Natural killer cell (primary cell): ENCODE measurements around the gene TRIML2. TPM values are rescaled to one million over a fixed set of nuclear protein-coding genes. Genes with fewer than 3 reads are reported as not detected.

Experiments used
- ATAC-seq, 3 donors: fragments of 150-1000 bp in 2 of 3; fragments of 200-7000 bp in 1 of 3; cut with Tn5 transposase; 1 replicate in 1 of 3; 2 replicates in 2 of 3; pipeline ENCODE4 v1.10.0; 2021; ENCODE audit warnings: mild to moderate bottlenecking in 2 of 3, moderate library complexity in 2 of 3
- DNase-seq, 2 donors: peaks; one replicate each; pipeline versions ENCODE4 v3.0.0 to v3.0.0-alpha.2; 2013 to 2021; ENCODE audit warnings: mixed read lengths in 1 of 2
- H3K27ac ChIP-seq: one replicate; pipeline ENCODE4 v1.5.1; 2013; ENCODE audit warnings: mild to moderate bottlenecking, low read length
- H3K27me3 ChIP-seq: one replicate; pipeline ENCODE4 v1.6.1; 2013; ENCODE audit warnings: low read length; ENCODE audit not compliant: control insufficient read depth, insufficient read depth
- H3K36me3 ChIP-seq: one replicate; pipeline ENCODE4 v1.6.1; 2013; ENCODE audit warnings: low read length; ENCODE audit not compliant: control insufficient read depth, insufficient read depth
- H3K4me1 ChIP-seq: one replicate; pipeline ENCODE4 v1.6.1; 2013; ENCODE audit warnings: low read length; ENCODE audit not compliant: control insufficient read depth, insufficient read depth
- H3K4me3 ChIP-seq: one replicate; pipeline ENCODE4 v1.5.1; 2013; ENCODE audit warnings: low read length
- H3K9me3 ChIP-seq: one replicate; pipeline ENCODE4 v1.6.1; 2013; ENCODE audit warnings: low read length; ENCODE audit not compliant: control insufficient read depth, insufficient read depth
- H3K27ac Mint-ChIP-seq, 2 donors: one replicate each; pipeline ENCODE4 v1.8.0; 2022; ENCODE audit warnings: mild to moderate bottlenecking in 2 of 2, mixed read lengths in 2 of 2, moderate library complexity in 1 of 2
- H3K27me3 Mint-ChIP-seq, 2 donors: one replicate each; pipeline ENCODE4 v1.8.0; 2022; ENCODE audit warnings: low read depth in 2 of 2, mixed read lengths in 2 of 2
- H3K36me3 Mint-ChIP-seq: one replicate; pipeline ENCODE4 v1.8.0; 2022; ENCODE audit warnings: mixed read lengths
- H3K4me1 Mint-ChIP-seq, 2 donors: one replicate each; pipeline ENCODE4 v1.8.0; 2022; ENCODE audit warnings: mixed read lengths in 2 of 2
- H3K4me3 Mint-ChIP-seq: one replicate; pipeline ENCODE4 v1.8.0; 2022; ENCODE audit warnings: mild to moderate bottlenecking, moderate library complexity, mixed read lengths
- H3K9me3 Mint-ChIP-seq, 2 donors: one replicate each; pipeline ENCODE4 v1.8.0; 2022; ENCODE audit warnings: mixed read lengths in 2 of 2
- CTCF ChIP-seq: fragments of 200-600 bp; IDR thresholded peaks from one replicate; pipeline ENCODE4 v1.8.0; 2022; ENCODE audit warnings: antibody characterized with exemption
- WGBS: methylation state at CpG from one replicate; pipeline ENCODE4 v1.1.7; 2013; ENCODE audit warnings: missing lambda C conversion rate; ENCODE audit not compliant: insufficient coverage; 5-methylcytosine and 5-hydroxymethylcytosine counted together
- intact Hi-C: fragments of 100-400 bp; cut with micrococcal nuclease; formaldehyde crosslinking; loops from one replicate; pipeline ENCODE4 v1.14.2; 2022
- total RNA-seq, 4 donors: library from RNA; stranded (reverse); fragments of 120-200 nt in 1 of 4; gene quantifications; one replicate each; pipeline versions ENCODE4 v1.2.3 to v1.2.4, GENCODE V29; 2013 to 2022

Gene TRIML2
- total RNA-seq, 3 donors from 2014 or later (not counting 1 experiment from before 2014, with no cell fraction given) = not detected

GRCh38 chr4:188106454-188106853, 2.9 kb downstream of the TRIML2 start:
- Histone ChIP-seq H3K36me3 (no peaks in the 10 kb centered on the region), H3K27ac (no peak overlapping the region), H3K9me3 (peaks cover 7% of the 10 kb centered on the region), H3K4me1 (no peaks in the 10 kb centered on the region), H3K4me3 (no peak overlapping the region), H3K27me3 (no peaks in the 10 kb centered on the region)
- Mint-ChIP-seq H3K9me3 (peaks cover 11 to 29% of the 10 kb centered on the region in 2 donors), H3K27me3 (no peaks in the 10 kb centered on the region), H3K4me1 (no peaks in the 10 kb centered on the region), H3K36me3 (no peaks in the 10 kb centered on the region), H3K27ac (no peak overlapping the region), H3K4me3 (no peak overlapping the region)
- intact Hi-C loops = no loop called here
- no peak for TF ChIP-seq CTCF
- ATAC-seq (no peak), DNase-seq (no peak)
- WGBS = 96% methylated on average over 40 of the region's 40 CpGs

GRCh38 chr4:188092824-188093223, 16.6 kb downstream of the TRIML2 start:
- WGBS = 84% methylated on average over 3 of the region's 3 CpGs
- no peak for ATAC-seq

GRCh38 chr4:188086858-188087257, 22.5 kb downstream of the TRIML2 start:
- DNase-seq (no peak), ATAC-seq (no peak)
- H3K27ac ChIP-seq = no peak overlapping the region
- no peaks in the 10 kb centered on the region for H3K27me3 ChIP-seq
- WGBS = 80% methylated on average over 6 of the region's 6 CpGs
- Mint-ChIP-seq H3K4me1 (no peaks in the 10 kb centered on the region), H3K9me3 (peaks cover 20 to 26% of the 10 kb centered on the region in 2 donors), H3K4me3 (no peak overlapping the region), H3K36me3 (peaks cover 7% of the 10 kb centered on the region), H3K27me3 (no peaks in the 10 kb centered on the region), H3K27ac (no peak overlapping the region)
- H3K9me3 ChIP-seq = peaks cover 12% of the 10 kb centered on the region
- TF ChIP-seq CTCF = no peak
- no peaks in the 10 kb centered on the region for H3K36me3 ChIP-seq
- no peaks in the 10 kb centered on the region for H3K4me1 ChIP-seq
- H3K4me3 ChIP-seq = no peak overlapping the region
- intact Hi-C loops = no loop called here

More at GRCh38 chr4:188092824-188093223, 16.6 kb downstream of the TRIML2 start:
- H3K36me3 ChIP-seq = no peaks in the 10 kb centered on the region
- no peaks in the 10 kb centered on the region for H3K27me3 ChIP-seq
- Mint-ChIP-seq H3K36me3 (peaks cover 14% of the 10 kb centered on the region), H3K27ac (no peak overlapping the region), H3K4me1 (no peaks in the 10 kb centered on the region), H3K27me3 (no peaks in the 10 kb centered on the region), H3K9me3 (peaks cover 15 to 22% of the 10 kb centered on the region in 2 donors), H3K4me3 (no peak overlapping the region)
- intact Hi-C loops = no loop called here
- TF ChIP-seq CTCF = no peak
- no peaks in the 10 kb centered on the region for H3K4me1 ChIP-seq
- peaks cover 15% of the 10 kb centered on the region for H3K9me3 ChIP-seq
- no peak for DNase-seq
- H3K4me3 ChIP-seq = no peak overlapping the region
- no peak overlapping the region for H3K27ac ChIP-seq

GRCh38 chr4:188082796-188083195, 26.6 kb downstream of the TRIML2 start:
- Histone ChIP-seq H3K27me3 (no peaks in the 10 kb centered on the region), H3K4me3 (no peak overlapping the region), H3K27ac (no peak overlapping the region), H3K36me3 (no peaks in the 10 kb centered on the region), H3K9me3 (peaks cover 4% of the 10 kb centered on the region), H3K4me1 (no peaks in the 10 kb centered on the region)
- no peak for TF ChIP-seq CTCF
- Mint-ChIP-seq H3K4me1 (no peaks in the 10 kb centered on the region), H3K36me3 (no peaks in the 10 kb centered on the region), H3K27me3 (no peaks in the 10 kb centered on the region), H3K4me3 (no peak overlapping the region), H3K9me3 (peaks cover 22% of the 10 kb centered on the region in 2 donors), H3K27ac (no peak overlapping the region)
- DNase-seq (no peak), ATAC-seq (no peak)
- WGBS = 80% methylated on average over 3 of the region's 3 CpGs
- intact Hi-C loops = no loop called here
